ENCODE results near the gene RNF113A. TPM values are rescaled to one million over a fixed set of nuclear protein-coding genes. Genes with fewer than 3 reads are reported as not detected.

Gene RNF113A
- total and polyA plus RNA-seq, 2 experiments from 2014 or later: 17.2 to 20.7 TPM

- Histone ChIP-seq H3K4me2 (ENCODE audit: unreplicated experiment) (peak overlapping the region; percentile 42), H3K27me3 (replicated peaks; ENCODE audit: insufficient read depth) (no peaks in the 10 kb centered on the region), H3K9ac (no peak overlapping the region), H3K4me3 (0 out of 2 replicates have a peak overlapping the region, but pooled peaks have one; percentile 40), H4K20me1 (ENCODE audit: insufficient read depth) (no peaks in the 10 kb centered on the region), H3K9me3 (ENCODE audit: low read depth) (no peaks in the 10 kb centered on the region), H3F3A (ENCODE audit: insufficient read depth) (no peaks in the 10 kb centered on the region), H3K9me2 (ENCODE audit: insufficient read depth) (no peaks in the 10 kb centered on the region), H3K79me2 (ENCODE audit: insufficient read depth) (no peaks in the 10 kb centered on the region), H2AFZ (peak overlapping the region; percentile 69), H3K4me1 (ENCODE audit: insufficient read depth) (no peaks in the 10 kb centered on the region), H3K36me3 (ENCODE audit: low read depth) (no peaks in the 10 kb centered on the region), H3K27ac (no peak overlapping the region)
- no peak for TF ChIP-seq EZH2 (IDR thresholded peaks at IDR 0.05; ENCODE audit: insufficient read depth, poor library complexity, severe bottlenecking)
- TF ChIP-seq EZH2phosphoT487 (IDR thresholded peaks at IDR 0.05; ENCODE audit: insufficient read depth, low read depth): no peak
- in situ Hi-C loops (cut with MboI): no loop called here
- peak; percentile 70 for DNase-seq
- WGBS, 2 experiments (ENCODE audit: low coverage in 1 of 2, low lambda C conversion rate in 2 of 2, missing lambda C conversion rate in 2 of 2): 10 to 25% methylated on average over 10 to 27 of the region's 40 CpGs
Measured at GRCh38 chrX:119887721-119888425, 16.3 kb upstream of the RNF113A start.

DNA sequence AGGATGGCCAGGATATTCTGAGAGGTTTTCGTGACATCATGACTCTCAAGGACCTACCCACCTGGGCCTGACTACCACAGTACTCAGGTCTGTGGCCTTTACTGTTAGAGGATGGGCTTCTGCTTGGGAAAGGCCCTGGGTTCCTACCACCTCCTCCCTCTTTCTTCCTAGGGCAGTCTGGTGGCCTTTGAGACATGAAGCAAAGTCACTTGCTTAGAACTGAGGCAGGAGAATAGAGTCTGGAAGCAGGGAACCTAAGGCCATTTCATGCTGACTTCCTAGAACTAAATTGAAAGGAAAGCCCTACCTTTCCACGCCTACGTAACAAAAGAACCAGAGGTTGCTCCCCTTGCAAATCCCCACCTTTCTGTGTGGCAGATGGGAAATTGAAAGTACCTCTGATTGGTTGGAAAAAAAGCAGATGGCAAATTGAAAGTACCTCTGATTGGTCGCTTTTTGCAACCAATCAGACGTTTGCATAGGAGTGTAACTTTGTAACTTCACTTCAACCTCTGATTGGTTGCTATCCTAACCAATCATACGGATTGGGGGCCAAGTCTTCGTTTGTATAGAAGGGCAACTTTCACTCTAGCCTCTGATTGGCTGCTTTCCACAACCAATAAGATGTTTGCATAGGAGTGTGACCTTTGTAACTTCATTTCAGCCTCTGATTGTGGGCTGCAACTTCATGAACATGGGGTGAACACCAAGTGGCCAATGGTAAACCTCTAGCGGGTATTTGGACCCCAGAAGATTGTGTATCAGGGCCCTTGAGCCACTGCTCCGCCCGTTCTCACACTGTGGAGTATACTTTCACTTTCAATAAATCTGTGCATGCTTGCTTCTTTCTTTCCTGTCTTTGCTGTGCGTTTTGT lies 14.3 kb upstream of the RNF113A start:
- no peak for DNase-seq
- WGBS, 2 experiments (ENCODE audit: low coverage in 1 of 2, low lambda C conversion rate in 2 of 2, missing lambda C conversion rate in 2 of 2): 89 to 90% methylated on average over 11 of the region's 11 CpGs
- no peak overlapping the region for H3K4me2 ChIP-seq (ENCODE audit: unreplicated experiment)

GRCh38 chrX:119880552-119881437 lies 9.3 kb upstream of the RNF113A start:
- in situ Hi-C loops (cut with MboI): no loop called here
- H3K36me3 ChIP-seq (ENCODE audit: low read depth): no peaks in the 10 kb centered on the region; the same call in 1 of the 2 replicates
- H3K9ac ChIP-seq: no peak overlapping the region
- DNase-seq: peak; percentile 73
- no peaks in the 10 kb centered on the region for H4K20me1 ChIP-seq (ENCODE audit: insufficient read depth)
- WGBS, 2 experiments (ENCODE audit: low coverage in 1 of 2, low lambda C conversion rate in 2 of 2, missing lambda C conversion rate in 2 of 2): 32 to 41% methylated on average over 9 to 10 of the region's 11 CpGs
- no peaks in the 10 kb centered on the region for H3K4me1 ChIP-seq (ENCODE audit: insufficient read depth)
- no peaks in the 10 kb centered on the region for H3K9me2 ChIP-seq (ENCODE audit: insufficient read depth)
- H3F3A ChIP-seq (ENCODE audit: insufficient read depth): peaks cover 9% of the 10 kb centered on the region; the same call in 1 of the 2 replicates
- no peak overlapping the region for H3K4me2 ChIP-seq (ENCODE audit: unreplicated experiment)
- H2AFZ ChIP-seq: no peak overlapping the region
- no peak overlapping the region for H3K27ac ChIP-seq
- no peak overlapping the region for H3K4me3 ChIP-seq
- no peak for TF ChIP-seq EZH2phosphoT487 (IDR thresholded peaks at IDR 0.05; ENCODE audit: insufficient read depth, low read depth)
- H3K79me2 ChIP-seq (ENCODE audit: insufficient read depth): 0 out of 2 replicates have a peak, but pooled peaks cover 6% of the 10 kb centered on the region
- no peaks in the 10 kb centered on the region for H3K27me3 ChIP-seq (replicated peaks; ENCODE audit: insufficient read depth)
- H3K9me3 ChIP-seq (ENCODE audit: low read depth): no peaks in the 10 kb centered on the region

More for the DNA sequence above, 14.3 kb upstream of the RNF113A start:
- Histone ChIP-seq H3K9me2 (ENCODE audit: insufficient read depth) (no peaks in the 10 kb centered on the region), H3K79me2 (ENCODE audit: insufficient read depth) (no peaks in the 10 kb centered on the region), H2AFZ (no peak overlapping the region), H3K9ac (no peak overlapping the region), H4K20me1 (ENCODE audit: insufficient read depth) (no peaks in the 10 kb centered on the region), H3K4me1 (ENCODE audit: insufficient read depth) (no peaks in the 10 kb centered on the region), H3K4me3 (no peak overlapping the region), H3K27me3 (replicated peaks; ENCODE audit: insufficient read depth) (no peaks in the 10 kb centered on the region), H3K27ac (no peak overlapping the region), H3K9me3 (ENCODE audit: low read depth) (no peaks in the 10 kb centered on the region), H3K36me3 (ENCODE audit: low read depth) (no peaks in the 10 kb centered on the region), H3F3A (ENCODE audit: insufficient read depth) (no peaks in the 10 kb centered on the region)
- no peak for TF ChIP-seq EZH2 (IDR thresholded peaks at IDR 0.05; ENCODE audit: insufficient read depth, poor library complexity, severe bottlenecking)
- TF ChIP-seq EZH2phosphoT487 (IDR thresholded peaks at IDR 0.05; ENCODE audit: insufficient read depth, low read depth): no peak
- in situ Hi-C loops (cut with MboI): no loop called here

DNA sequence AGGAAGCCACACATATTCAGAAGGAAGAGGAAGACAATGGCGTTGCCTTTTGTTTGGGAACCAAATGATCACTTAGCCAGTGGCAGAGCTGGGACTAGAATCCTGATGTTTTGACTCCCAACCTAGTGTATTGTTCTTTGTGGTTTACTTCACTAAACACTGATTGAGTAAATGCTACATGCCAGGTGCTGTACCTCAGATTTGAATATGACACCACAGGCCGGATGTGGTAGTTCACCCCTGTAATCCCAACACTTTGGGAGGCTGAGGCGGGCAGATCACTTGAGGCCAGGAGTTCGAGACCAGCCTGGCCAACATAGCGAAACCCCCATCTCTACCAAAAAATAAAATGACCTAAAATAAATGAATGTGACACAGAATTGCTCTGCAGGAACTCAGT lies 8.5 kb upstream of the RNF113A start:
- Histone ChIP-seq H3K79me2 (ENCODE audit: insufficient read depth) (peaks cover 13% of the 10 kb centered on the region; the same call in 1 of the 2 replicates), H3K9me2 (ENCODE audit: insufficient read depth) (no peaks in the 10 kb centered on the region), H4K20me1 (ENCODE audit: insufficient read depth) (no peaks in the 10 kb centered on the region), H3K27me3 (replicated peaks; ENCODE audit: insufficient read depth) (no peaks in the 10 kb centered on the region), H3K36me3 (ENCODE audit: low read depth) (no peaks in the 10 kb centered on the region; the same call in 1 of the 2 replicates), H3K9ac (no peak overlapping the region), H2AFZ (no peak overlapping the region), H3F3A (ENCODE audit: insufficient read depth) (peaks cover 9% of the 10 kb centered on the region; the same call in 1 of the 2 replicates), H3K27ac (no peak overlapping the region), H3K4me2 (ENCODE audit: unreplicated experiment) (no peak overlapping the region), H3K4me1 (ENCODE audit: insufficient read depth) (no peaks in the 10 kb centered on the region), H3K4me3 (no peak overlapping the region), H3K9me3 (ENCODE audit: low read depth) (no peaks in the 10 kb centered on the region)
- TF ChIP-seq EZH2 (IDR thresholded peaks at IDR 0.05; ENCODE audit: insufficient read depth, poor library complexity, severe bottlenecking) (no peak), EZH2phosphoT487 (IDR thresholded peaks at IDR 0.05; ENCODE audit: insufficient read depth, low read depth) (no peak)
- in situ Hi-C loops (cut with MboI): no loop called here
- no peak for DNase-seq
- 90 to 92% methylated on average over 5 of the region's 5 CpGs for WGBS, 2 experiments (ENCODE audit: low coverage in 1 of 2, low lambda C conversion rate in 2 of 2, missing lambda C conversion rate in 2 of 2)
